ENCODE measurements around the gene SERHL2.

- TF ChIP-seq CTCF (IDR thresholded peaks at IDR 0.05) (no peak), POLR2A (IDR thresholded peaks at IDR 0.05) (no peak)
Observed at GRCh38 chr22:42595434-42595833, 41.7 kb downstream of the SERHL2 start.
